Type B pancreatic cell (in vitro differentiated cells): ENCODE measurements around the gene CA12. TPM values are rescaled to one million over a fixed set of nuclear protein-coding genes. Genes with fewer than 3 reads are reported as not detected.

ENCODE experiments used
- DNase-seq: peaks from one replicate; pipeline ENCODE4 v3.0.0; 2021; ENCODE audit warnings: mixed read lengths; ENCODE audit not compliant: unreplicated experiment; ENCODE audit errors: extremely low spot score
- H3K27ac Mint-ChIP-seq: 2 replicates; pipeline ENCODE4 v1.8.0; 2021; ENCODE audit warnings: mild to moderate bottlenecking, mixed read lengths
- H3K27me3 Mint-ChIP-seq: 2 replicates; pipeline ENCODE4 v1.8.0; 2021; ENCODE audit warnings: mixed read lengths
- H3K36me3 Mint-ChIP-seq: 2 replicates; pipeline ENCODE4 v1.8.0; 2021; ENCODE audit warnings: mixed read lengths
- H3K4me1 Mint-ChIP-seq: one replicate; pipeline ENCODE4 v1.8.0; 2021; ENCODE audit warnings: mixed read lengths; ENCODE audit not compliant: unreplicated experiment
- H3K4me3 Mint-ChIP-seq: 2 replicates; pipeline ENCODE4 v1.8.0; 2021; ENCODE audit warnings: mild to moderate bottlenecking, mixed read lengths
- H3K9me3 Mint-ChIP-seq: 2 replicates; pipeline ENCODE4 v1.8.0; 2021; ENCODE audit warnings: mixed read lengths
- CTCF ChIP-seq: fragments of 200-600 bp; sonication (generic); conservative IDR thresholded peaks from 2 replicates; pipeline ENCODE4 v1.5.0; 2021; ENCODE audit warnings: antibody characterized with exemption, mild to moderate bottlenecking
- total RNA-seq: library from RNA; stranded (reverse); gene quantifications from 2 replicates; pipeline ENCODE4 v1.2.1, GENCODE V29; 2021; ENCODE audit warnings: low replicate concordance

The CA12 gene
- total RNA-seq, 1 donor from 2014 or later, result 5.5 TPM

- Mint-ChIP-seq H3K27ac (no peak overlapping the region), H3K27me3 (peaks cover 49% of the 10 kb centered on the region), H3K9me3 (peaks cover 8% of the 10 kb centered on the region), H3K4me3 (no peak overlapping the region), H3K36me3 (peaks cover 3% of the 10 kb centered on the region), H3K4me1 (peaks cover 21% of the 10 kb centered on the region)
- no peak for TF ChIP-seq CTCF
- DNase-seq, result no peak
These were observed 17.0 kb downstream of the CA12 start for GRCh38 chr15:63364399-63365272.

DNA sequence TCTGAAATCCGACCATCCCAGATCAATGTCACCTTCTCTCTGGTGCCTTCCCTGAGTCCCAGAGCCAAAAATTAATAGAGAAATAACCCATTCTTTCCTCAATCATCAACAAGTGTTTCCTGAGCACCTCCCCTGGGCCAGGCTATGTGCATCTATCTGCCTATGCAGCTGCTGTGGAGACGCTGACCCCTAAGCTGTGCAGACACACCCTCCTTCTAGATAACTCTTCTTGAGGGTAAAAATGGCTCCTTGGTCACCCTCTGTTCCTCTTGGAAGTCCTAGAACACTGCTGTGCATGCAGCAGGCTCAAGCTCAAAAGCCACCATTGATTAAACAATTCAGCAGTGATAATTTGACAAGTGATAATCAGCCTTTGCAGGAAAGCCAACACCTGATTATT is 18.4 kb downstream of the CA12 start:
- Mint-ChIP-seq H3K4me1 (peaks cover 20% of the 10 kb centered on the region), H3K27ac (no peak overlapping the region), H3K27me3 (peaks cover 54% of the 10 kb centered on the region)

GRCh38 chr15:63362885-63363284 is 18.8 kb downstream of the CA12 start:
- Mint-ChIP-seq H3K9me3 (peaks cover 10% of the 10 kb centered on the region), H3K27me3 (peaks cover 54% of the 10 kb centered on the region), H3K27ac (no peak overlapping the region), H3K4me1 (peaks cover 20% of the 10 kb centered on the region), H3K36me3 (peaks cover 9% of the 10 kb centered on the region), H3K4me3 (no peak overlapping the region)
- TF ChIP-seq CTCF, result no peak
- DNase-seq, result no peak

More for the DNA sequence above, 18.4 kb downstream of the CA12 start:
- DNase-seq, result no peak
- no peak for TF ChIP-seq CTCF
- Mint-ChIP-seq H3K4me3 (no peak overlapping the region), H3K36me3 (peaks cover 9% of the 10 kb centered on the region), H3K9me3 (peaks cover 10% of the 10 kb centered on the region)

GRCh38 chr15:63362196-63362595 is 19.4 kb downstream of the CA12 start:
- Mint-ChIP-seq H3K4me3 (no peak overlapping the region), H3K27ac (no peak overlapping the region)
- DNase-seq, result no peak

GRCh38 chr15:63360170-63360569 is 21.5 kb downstream of the CA12 start:
- Mint-ChIP-seq H3K27me3 (peaks cover 41% of the 10 kb centered on the region), H3K27ac (peak overlapping the region; percentile 62)
- DNase-seq, result no peak

More at GRCh38 chr15:63362196-63362595, 19.4 kb downstream of the CA12 start:
- Mint-ChIP-seq H3K4me1 (peaks cover 20% of the 10 kb centered on the region), H3K9me3 (peaks cover 10% of the 10 kb centered on the region), H3K36me3 (peaks cover 9% of the 10 kb centered on the region), H3K27me3 (peaks cover 50% of the 10 kb centered on the region)
- no peak for TF ChIP-seq CTCF

More at GRCh38 chr15:63360170-63360569, 21.5 kb downstream of the CA12 start:
- H3K4me1 Mint-ChIP-seq, result peaks cover 16% of the 10 kb centered on the region
- H3K9me3 Mint-ChIP-seq, result peaks cover 10% of the 10 kb centered on the region
- no peak for TF ChIP-seq CTCF
- H3K36me3 Mint-ChIP-seq, result peaks cover 9% of the 10 kb centered on the region
- H3K4me3 Mint-ChIP-seq, result no peak overlapping the region
